ENCODE measurements around the gene FBRS.
A peak's percentile ranks its signal among the peaks of the same experiment; 100 is the strongest.

GRCh38 chr16:30658731-30659506 lies 688 bp downstream of the FBRS start:
- no peak for TF ChIP-seq ZNF138 (tag by site-specific recombination; IDR thresholded peaks at IDR 0.05; ENCODE audit: borderline replicate concordance)
- 0 out of 2 replicates have a peak, but pooled peaks have one; percentile 36 for TF ChIP-seq CTCF (tag by site-specific recombination; IDR thresholded peaks at IDR 0.05)
- 0 out of 2 replicates have a peak, but pooled peaks have one; percentile 11 for TF ChIP-seq ZNF449 (tag by site-specific recombination; IDR thresholded peaks at IDR 0.05)
- no peak for TF ChIP-seq ZNF362 (tag by site-specific recombination; IDR thresholded peaks at IDR 0.05)
- TF ChIP-seq ZNF274 (IDR thresholded peaks at IDR 0.05; ENCODE audit: low read length) = no peak
- no peak for TF ChIP-seq ZNF274 (tag by site-specific recombination; IDR thresholded peaks at IDR 0.05; ENCODE audit: borderline replicate concordance)
- peak; percentile 66; the same call in 1 of the 2 replicates for TF ChIP-seq YY1 (tag by site-specific recombination; IDR thresholded peaks at IDR 0.05)

Measured in HEK293 (cell line).